Fibroblast of villous mesenchyme (primary cell): Measurements from ENCODE around the gene NAA25. TPM values are rescaled to one million over a fixed set of nuclear protein-coding genes. Genes with fewer than 3 reads are reported as not detected.
A peak's percentile ranks its signal among the peaks of the same experiment; 100 is the strongest.
"Not testable (repeated sequence)": the region's sequence is repeated elsewhere in the genome, so short reads cannot be mapped to it uniquely, and the experiment has no call there.

Experiments
- DNase-seq: peaks from one replicate; pipeline ENCODE4 v3.0.0-alpha.2; 2010; ENCODE audit warnings: low read depth
- H3K4me3 ChIP-seq: 2 replicates; pipeline ENCODE4 v1.5.1; 2011; ENCODE audit warnings: low read depth, mild to moderate bottlenecking, low read length
- total RNA-seq: library from RNA; depleted of rRNA; stranded (reverse); fragments of >200 nt; gene quantifications from 2 replicates; pipeline ENCODE4 v1.2.3, GENCODE V29; 2012
- TF ChIP-seq, protein P1 (sequence below): IDR thresholded peaks from 2 replicates; pipeline ENCODE4 v1.5.1; 2012; ENCODE audit warnings: low read depth, mild to moderate bottlenecking, low read length; ENCODE audit not compliant: insufficient read depth

Gene NAA25
- total RNA-seq, 1 donor = 30.7 TPM

DNA sequence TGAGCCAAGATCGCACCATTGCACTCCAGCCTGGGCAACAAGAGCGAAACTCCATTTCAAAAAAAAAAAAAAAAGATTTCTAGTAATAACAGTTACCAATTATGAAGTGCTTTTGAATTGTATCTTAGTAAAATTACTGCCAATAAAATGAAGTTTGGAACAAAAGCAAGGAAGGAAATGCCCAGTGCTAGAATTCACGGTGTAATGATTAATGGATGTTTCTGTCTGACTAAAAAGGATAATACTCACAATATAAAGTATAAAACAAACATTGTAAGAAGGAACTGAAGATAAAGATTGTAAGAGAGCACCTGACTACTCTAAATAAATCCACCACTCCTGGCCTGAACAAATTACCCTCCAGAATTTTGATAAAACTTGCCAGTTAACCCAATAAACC, 99.7 kb downstream of the NAA25 start:
- DNase-seq = no peak
- TF ChIP-seq, protein P1, sequence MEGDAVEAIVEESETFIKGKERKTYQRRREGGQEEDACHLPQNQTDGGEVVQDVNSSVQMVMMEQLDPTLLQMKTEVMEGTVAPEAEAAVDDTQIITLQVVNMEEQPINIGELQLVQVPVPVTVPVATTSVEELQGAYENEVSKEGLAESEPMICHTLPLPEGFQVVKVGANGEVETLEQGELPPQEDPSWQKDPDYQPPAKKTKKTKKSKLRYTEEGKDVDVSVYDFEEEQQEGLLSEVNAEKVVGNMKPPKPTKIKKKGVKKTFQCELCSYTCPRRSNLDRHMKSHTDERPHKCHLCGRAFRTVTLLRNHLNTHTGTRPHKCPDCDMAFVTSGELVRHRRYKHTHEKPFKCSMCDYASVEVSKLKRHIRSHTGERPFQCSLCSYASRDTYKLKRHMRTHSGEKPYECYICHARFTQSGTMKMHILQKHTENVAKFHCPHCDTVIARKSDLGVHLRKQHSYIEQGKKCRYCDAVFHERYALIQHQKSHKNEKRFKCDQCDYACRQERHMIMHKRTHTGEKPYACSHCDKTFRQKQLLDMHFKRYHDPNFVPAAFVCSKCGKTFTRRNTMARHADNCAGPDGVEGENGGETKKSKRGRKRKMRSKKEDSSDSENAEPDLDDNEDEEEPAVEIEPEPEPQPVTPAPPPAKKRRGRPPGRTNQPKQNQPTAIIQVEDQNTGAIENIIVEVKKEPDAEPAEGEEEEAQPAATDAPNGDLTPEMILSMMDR = no peak
- no peak overlapping the region for H3K4me3 ChIP-seq

DNA sequence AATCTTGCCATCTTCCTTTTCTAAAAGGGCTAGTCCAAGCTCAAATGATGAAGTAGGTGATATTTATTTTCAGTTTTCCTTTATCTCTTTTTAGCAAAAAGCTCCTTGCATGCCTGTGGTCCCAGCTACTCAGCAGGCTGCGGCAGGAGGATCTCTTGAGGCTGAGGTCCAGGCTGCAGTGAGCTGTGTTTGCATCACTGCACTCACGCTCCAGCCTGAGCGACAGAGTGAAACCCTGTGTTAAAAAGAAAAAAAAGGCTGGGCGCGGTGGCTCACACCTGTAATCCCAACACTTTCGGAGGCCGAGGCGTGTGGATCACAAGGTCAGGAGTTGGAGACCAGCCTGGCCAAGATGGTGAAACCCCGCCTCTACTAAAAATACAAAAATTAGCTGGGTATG, 100.6 kb downstream of the NAA25 start:
- TF ChIP-seq, protein P1 = no peak
- no peak for DNase-seq
- H3K4me3 ChIP-seq = no peak overlapping the region

DNA sequence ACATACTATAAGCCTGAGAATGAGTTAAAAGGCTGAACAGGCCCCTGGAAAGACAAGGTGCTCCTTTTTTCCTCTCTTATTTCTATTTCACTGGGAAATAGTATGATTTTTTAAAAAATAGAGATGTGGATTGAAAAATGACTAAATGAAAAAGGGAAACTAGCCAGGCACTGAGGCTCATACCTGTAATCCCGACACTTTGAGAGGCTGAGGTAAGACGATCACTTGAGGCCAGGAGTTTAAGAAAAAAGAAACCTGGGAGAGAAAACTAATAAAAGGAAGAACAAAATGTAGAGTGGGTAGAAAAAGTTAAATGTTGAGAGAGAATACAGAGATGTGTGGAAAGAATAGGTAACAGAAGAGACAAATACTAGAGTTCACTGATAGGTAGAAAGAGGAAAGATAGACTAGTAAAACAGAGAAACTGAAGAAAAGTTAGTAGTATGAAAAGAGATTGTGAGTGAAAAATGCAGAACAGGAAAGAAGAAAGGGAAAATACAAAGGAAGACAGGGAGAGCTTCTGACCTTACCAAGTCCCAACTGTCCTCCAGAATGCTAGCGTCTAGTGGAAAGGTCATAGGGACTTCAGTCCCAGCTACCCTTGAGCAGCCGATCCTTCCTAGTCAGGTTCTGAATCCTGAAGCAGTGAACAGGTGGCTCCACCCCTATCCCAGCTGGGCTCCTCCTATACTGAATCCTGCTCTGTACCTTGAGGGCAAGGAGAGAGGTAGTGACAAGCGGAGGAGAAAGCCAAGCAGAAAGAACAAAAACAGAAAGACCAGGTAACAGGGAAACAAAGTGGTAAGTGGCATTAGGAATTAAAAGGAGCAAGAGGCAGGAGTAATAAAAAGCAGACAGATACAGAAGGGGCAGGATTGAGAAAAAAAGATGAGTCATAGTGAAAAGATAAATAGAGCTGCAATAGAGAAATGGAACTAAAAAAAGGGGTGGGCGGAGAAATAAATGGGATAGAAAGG, 102.9 kb downstream of the NAA25 start:
- no peak overlapping the region for H3K4me3 ChIP-seq
- DNase-seq = peak; percentile 40
- TF ChIP-seq, protein P1 = no peak

DNA sequence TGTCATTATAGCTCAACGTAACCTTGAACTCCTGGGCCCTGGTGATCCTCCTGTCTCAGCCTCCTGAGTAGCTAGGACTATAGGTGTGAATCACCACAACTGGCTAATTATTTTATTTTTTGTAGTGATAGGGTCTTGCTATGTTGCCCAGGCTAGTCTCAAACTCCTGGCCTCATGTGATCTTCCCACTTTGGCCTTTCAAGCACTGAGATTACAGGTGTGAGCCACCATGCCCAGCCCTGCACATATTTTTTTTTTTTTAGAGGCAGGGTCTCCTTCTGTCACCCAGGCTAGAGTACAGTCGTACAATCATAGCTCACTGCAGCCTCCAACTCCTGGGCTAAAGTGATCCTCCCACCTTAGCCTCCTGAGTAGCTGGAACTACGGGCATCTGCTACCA, 104.5 kb downstream of the NAA25 start:
- TF ChIP-seq, protein P1 = no peak
- H3K4me3 ChIP-seq = no peak overlapping the region
- DNase-seq = no peak

DNA sequence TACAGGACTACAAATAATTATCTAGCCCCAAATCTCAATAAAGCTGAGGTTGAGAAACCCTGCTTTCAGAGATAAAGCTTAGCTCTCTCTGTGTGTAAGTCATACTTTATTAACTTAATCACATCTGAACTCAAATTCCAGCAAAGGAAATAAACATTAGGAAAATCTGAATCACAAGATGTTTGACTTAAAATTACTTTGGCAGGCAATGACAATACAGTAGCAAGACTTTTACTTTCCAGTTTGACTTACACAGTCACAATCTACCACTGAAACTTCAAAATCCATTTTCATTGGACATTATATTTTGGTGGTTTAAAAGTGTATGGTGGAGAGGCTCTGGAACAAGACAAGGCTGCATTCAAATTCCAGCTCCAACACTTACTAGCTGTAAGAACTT, 107.0 kb downstream of the NAA25 start:
- peak; percentile 78 for DNase-seq
- H3K4me3 ChIP-seq = no peak overlapping the region
- TF ChIP-seq, protein P1 = no peak

DNA sequence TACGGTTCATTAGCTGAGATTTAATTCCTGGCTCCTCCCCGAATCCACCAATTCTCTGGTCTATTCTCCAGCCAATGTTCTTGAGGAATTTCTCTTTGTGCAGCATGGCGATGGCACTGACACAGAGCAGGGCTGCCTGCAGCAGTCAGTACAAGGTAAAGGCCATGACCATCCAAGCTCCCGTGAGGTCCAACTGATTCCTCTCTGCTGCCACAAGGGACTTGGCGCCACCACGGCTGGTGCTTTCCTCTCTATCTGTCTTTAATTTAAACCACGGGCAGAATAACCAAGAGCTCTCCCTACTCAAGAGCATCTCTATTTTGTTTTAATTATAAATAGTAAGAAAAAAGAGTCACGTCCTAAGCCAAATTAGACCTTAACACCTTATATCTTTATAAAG, 107.8 kb downstream of the NAA25 start:
- no peak for DNase-seq
- H3K4me3 ChIP-seq = no peak overlapping the region
- TF ChIP-seq, protein P1 = no peak

DNA sequence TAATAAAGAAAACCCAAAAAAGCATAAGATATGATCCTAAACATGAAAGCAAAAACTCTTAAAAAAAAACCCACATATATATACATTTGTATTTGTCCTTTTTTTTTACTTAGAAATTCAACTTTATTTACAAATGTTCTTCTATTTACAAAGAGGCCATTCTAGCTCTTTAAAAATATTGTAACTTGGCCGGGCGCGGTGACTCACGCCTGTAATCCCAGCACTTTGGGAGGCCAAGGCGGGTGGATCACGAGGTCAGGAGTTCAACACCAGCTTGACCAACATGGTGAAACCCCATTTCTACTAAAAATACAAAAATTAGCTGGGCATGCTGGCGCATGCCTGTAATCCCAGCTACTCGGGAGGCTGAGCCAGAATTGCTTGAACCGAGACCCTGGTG, 109.5 kb downstream of the NAA25 start:
- not testable (repeated sequence) for H3K4me3 ChIP-seq, DNase-seq
